ENCODE measurements around the gene SLC2A13.
"Not testable (repeated sequence)": the region's sequence is repeated elsewhere in the genome, so short reads cannot be mapped to it uniquely, and the experiment has no call there.

SLC2A13 gene

GRCh38 chr12:39812456-39812855 lies 293.4 kb downstream of the SLC2A13 start:
- not testable (repeated sequence) for DNase-seq (ENCODE audit: low read depth in 2 of 2)

- DNase-seq (ENCODE audit: low read depth in 2 of 2): no peak
Measured at GRCh38 chr12:39807043-39807442, 298.8 kb downstream of the SLC2A13 start.

GRCh38 chr12:39805651-39806050 lies 300.2 kb downstream of the SLC2A13 start:
- DNase-seq (ENCODE audit: low read depth in 2 of 2): no peak

GRCh38 chr12:39804898-39805297 lies 301.0 kb downstream of the SLC2A13 start:
- no peak for DNase-seq (ENCODE audit: low read depth in 2 of 2)

GRCh38 chr12:39804479-39804878 lies 301.4 kb downstream of the SLC2A13 start:
- DNase-seq (ENCODE audit: low read depth in 2 of 2): no peak

GRCh38 chr12:39803151-39803550 lies 302.7 kb downstream of the SLC2A13 start:
- no peak for DNase-seq (ENCODE audit: low read depth in 2 of 2)

- DNase-seq (ENCODE audit: low read depth in 2 of 2): no peak
Measured at GRCh38 chr12:39798977-39799376, 306.9 kb downstream of the SLC2A13 start.

GRCh38 chr12:39798429-39798828 lies 307.5 kb downstream of the SLC2A13 start:
- no peak for DNase-seq (ENCODE audit: low read depth in 2 of 2)

- no peak for DNase-seq (ENCODE audit: low read depth in 2 of 2)
Measured at GRCh38 chr12:39795481-39795880, 310.4 kb downstream of the SLC2A13 start.

- no peak for DNase-seq (ENCODE audit: low read depth in 2 of 2)
Measured at GRCh38 chr12:39792938-39793337, 312.9 kb downstream of the SLC2A13 start.

- no peak for DNase-seq (ENCODE audit: low read depth in 2 of 2)
Measured at GRCh38 chr12:39788239-39788638, 317.6 kb downstream of the SLC2A13 start.

GRCh38 chr12:39785814-39786213 lies 320.1 kb downstream of the SLC2A13 start:
- DNase-seq (ENCODE audit: low read depth in 2 of 2): not testable (repeated sequence)

- DNase-seq (ENCODE audit: low read depth in 2 of 2): no peak
Measured at GRCh38 chr12:39782026-39782545, 323.8 kb downstream of the SLC2A13 start.

- no peak for DNase-seq (ENCODE audit: low read depth in 2 of 2)
Measured at GRCh38 chr12:39780913-39781446, 324.9 kb downstream of the SLC2A13 start.

GRCh38 chr12:39780411-39780912 lies 325.4 kb downstream of the SLC2A13 start:
- DNase-seq (ENCODE audit: low read depth in 2 of 2): no peak

- no peak for DNase-seq (ENCODE audit: low read depth in 2 of 2)
Measured at GRCh38 chr12:39779768-39780340, 326.0 kb downstream of the SLC2A13 start.

- DNase-seq (ENCODE audit: low read depth in 2 of 2): no peak
Measured at GRCh38 chr12:39777465-39777864, 328.4 kb downstream of the SLC2A13 start.

GRCh38 chr12:39773266-39773665 lies 332.6 kb downstream of the SLC2A13 start:
- DNase-seq (ENCODE audit: low read depth in 2 of 2): no peak

GRCh38 chr12:39772821-39773259 lies 333.0 kb downstream of the SLC2A13 start:
- DNase-seq (ENCODE audit: low read depth in 2 of 2): no peak

- DNase-seq (ENCODE audit: low read depth in 2 of 2): no peak
Measured at GRCh38 chr12:39771456-39771855, 334.4 kb downstream of the SLC2A13 start.

GRCh38 chr12:39764944-39765560 lies 340.8 kb downstream of the SLC2A13 start:
- peak in 1 of 2 experiments; percentile 7 for DNase-seq (ENCODE audit: low read depth in 2 of 2)

GRCh38 chr12:39763890-39764169 lies 342.1 kb downstream of the SLC2A13 start:
- DNase-seq (ENCODE audit: low read depth in 2 of 2): no peak
